NT2/D1 (cell line): ENCODE results near the gene INO80E.

Experiments used
- YY1 ChIP-seq: IDR thresholded peaks from 2 replicates; pipeline ENCODE4 v1.6.1; 2011; ENCODE audit not compliant: insufficient read length, insufficient read depth
- ZNF274 ChIP-seq: IDR thresholded peaks from 2 replicates; pipeline ENCODE4 v1.6.1; 2011; ENCODE audit warnings: mild to moderate bottlenecking, low read depth, low read length

- no peak for TF ChIP-seq ZNF274
- TF ChIP-seq YY1, result peak; percentile 57
Measured at GRCh38 chr16:29973384-29974246, 22.4 kb upstream of the INO80E start, which contains the start of gene TAOK2.
